Kidney epithelial cell (primary cell): ENCODE measurements around the gene LSP1. TPM values are rescaled to one million over a fixed set of nuclear protein-coding genes. Genes with fewer than 3 reads are reported as not detected.
"Not testable (repeated sequence)": the region's sequence is repeated elsewhere in the genome, so short reads cannot be mapped to it uniquely, and the experiment has no call there.

ENCODE experiments used
- DNase-seq: peaks from one replicate; pipeline ENCODE4 v3.0.0-alpha.2; 2010; ENCODE audit warnings: low read depth
- H3K27me3 ChIP-seq: 2 replicates; pipeline ENCODE4 v1.6.0; 2011; ENCODE audit warnings: low read length; ENCODE audit not compliant: control insufficient read depth, insufficient read depth
- H3K36me3 ChIP-seq: 2 replicates; pipeline ENCODE4 v1.5.1; 2011; ENCODE audit warnings: low read length; ENCODE audit not compliant: control insufficient read depth, insufficient read depth
- H3K4me3 ChIP-seq: 2 replicates; pipeline ENCODE4 v1.5.1; 2011; ENCODE audit warnings: low read depth, mild to moderate bottlenecking, control low read depth, low read length
- total RNA-seq: library from RNA; depleted of rRNA; stranded (reverse); fragments of >200 nt; gene quantifications from 2 replicates; pipeline ENCODE4 v1.2.3, GENCODE V29; 2015
- TF ChIP-seq, protein P1 (sequence below): IDR thresholded peaks from 2 replicates; pipeline ENCODE4 v1.5.1; 2011; ENCODE audit warnings: mild to moderate bottlenecking, moderate library complexity, low read length, control low read depth, inconsistent platforms; ENCODE audit not compliant: insufficient read depth, poor library complexity, severe bottlenecking

Gene LSP1
- total RNA-seq, 1 donor from 2014 or later, result not detected

DNA sequence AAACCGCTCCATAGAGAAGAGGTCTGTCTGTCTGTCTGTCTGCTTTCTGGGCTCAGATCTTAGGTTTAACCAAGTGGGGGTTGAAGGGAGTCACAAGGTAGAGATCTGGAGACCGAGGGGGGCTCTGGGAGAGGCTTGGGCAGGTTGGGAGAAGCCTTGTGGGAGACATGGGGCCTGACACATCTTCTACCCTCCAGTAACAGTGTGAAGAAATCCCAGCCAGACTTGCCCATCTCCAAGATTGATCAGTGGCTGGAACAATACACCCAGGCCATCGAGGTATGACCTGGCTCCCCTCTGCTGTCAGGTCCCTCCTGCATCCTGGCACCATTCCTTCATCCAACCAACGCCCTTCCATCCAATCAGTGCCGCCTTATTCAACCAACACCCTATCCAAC, 31.4 kb downstream of the LSP1 start:
- no peaks in the 10 kb centered on the region for H3K36me3 ChIP-seq
- TF ChIP-seq, protein P1, sequence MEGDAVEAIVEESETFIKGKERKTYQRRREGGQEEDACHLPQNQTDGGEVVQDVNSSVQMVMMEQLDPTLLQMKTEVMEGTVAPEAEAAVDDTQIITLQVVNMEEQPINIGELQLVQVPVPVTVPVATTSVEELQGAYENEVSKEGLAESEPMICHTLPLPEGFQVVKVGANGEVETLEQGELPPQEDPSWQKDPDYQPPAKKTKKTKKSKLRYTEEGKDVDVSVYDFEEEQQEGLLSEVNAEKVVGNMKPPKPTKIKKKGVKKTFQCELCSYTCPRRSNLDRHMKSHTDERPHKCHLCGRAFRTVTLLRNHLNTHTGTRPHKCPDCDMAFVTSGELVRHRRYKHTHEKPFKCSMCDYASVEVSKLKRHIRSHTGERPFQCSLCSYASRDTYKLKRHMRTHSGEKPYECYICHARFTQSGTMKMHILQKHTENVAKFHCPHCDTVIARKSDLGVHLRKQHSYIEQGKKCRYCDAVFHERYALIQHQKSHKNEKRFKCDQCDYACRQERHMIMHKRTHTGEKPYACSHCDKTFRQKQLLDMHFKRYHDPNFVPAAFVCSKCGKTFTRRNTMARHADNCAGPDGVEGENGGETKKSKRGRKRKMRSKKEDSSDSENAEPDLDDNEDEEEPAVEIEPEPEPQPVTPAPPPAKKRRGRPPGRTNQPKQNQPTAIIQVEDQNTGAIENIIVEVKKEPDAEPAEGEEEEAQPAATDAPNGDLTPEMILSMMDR, result no peak
- no peak overlapping the region for H3K4me3 ChIP-seq
- H3K27me3 ChIP-seq, result peaks cover 14% of the 10 kb centered on the region
- no peak for DNase-seq

DNA sequence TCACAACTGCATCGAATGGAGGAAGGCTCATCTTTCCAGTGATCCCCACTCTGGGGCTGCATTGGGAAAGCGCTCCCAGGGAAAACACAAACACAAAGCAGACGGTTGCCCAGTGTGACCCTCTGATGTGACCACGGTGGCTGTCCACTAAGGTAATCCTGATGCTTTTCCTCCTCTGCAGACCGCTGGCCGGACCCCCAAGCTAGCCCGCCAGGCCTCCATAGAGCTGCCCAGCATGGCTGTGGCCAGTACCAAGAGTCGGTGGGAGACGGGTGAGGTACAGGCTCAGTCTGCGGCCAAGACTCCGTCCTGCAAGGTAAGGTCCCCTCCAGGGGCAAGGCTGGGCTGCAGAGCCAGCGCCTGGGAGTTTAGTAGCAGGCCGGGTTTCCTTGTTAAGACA, 33.7 kb downstream of the LSP1 start:
- H3K27me3 ChIP-seq, result peaks cover 20% of the 10 kb centered on the region
- not testable (repeated sequence) for H3K36me3 ChIP-seq, H3K4me3 ChIP-seq, DNase-seq

DNA sequence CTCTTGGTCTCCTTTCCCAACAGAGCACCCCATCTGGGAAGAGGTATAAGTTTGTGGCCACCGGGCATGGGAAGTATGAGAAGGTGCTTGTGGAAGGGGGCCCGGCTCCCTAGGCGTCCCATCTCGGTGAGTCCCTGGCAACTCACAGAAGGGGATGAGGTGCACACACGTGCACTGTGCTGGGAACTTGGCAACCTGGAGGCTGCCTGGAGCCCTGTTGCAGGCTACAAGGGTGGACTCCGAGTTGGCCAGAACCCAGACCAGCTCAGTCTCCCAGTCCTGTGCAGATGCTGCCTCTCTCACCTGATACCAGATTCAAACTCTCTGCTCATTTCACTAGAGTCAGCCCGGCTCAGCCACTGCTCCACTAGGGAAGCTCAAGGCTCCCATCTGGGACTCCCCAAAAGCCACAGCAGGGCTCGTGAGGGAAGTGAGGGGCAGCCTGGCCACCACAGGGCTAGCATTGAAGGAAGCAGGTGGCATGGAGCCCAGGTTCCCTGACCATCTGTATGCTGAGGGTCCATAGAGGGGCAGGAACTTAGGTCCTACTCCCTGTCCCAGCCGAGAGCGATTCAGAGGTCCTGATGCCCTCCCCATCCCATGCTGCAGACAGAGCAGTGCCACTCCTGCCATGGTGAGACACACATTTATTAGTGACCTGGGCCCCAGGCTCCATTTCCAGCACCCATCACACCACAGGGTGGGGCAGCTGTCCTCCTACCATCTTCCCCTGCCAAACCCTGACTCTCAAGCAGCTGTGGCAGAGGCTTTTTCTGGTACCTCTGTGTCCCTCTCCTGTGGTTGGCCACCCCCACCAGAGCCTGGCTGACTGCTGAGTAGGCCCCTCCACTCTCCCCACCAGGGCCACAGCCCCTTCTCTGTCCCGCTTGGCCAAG, 34.8 kb downstream of the LSP1 start:
- no peak overlapping the region for H3K4me3 ChIP-seq
- TF ChIP-seq, protein P1, result no peak
- DNase-seq, result no peak
- peaks cover 21% of the 10 kb centered on the region for H3K27me3 ChIP-seq
- no peaks in the 10 kb centered on the region for H3K36me3 ChIP-seq

DNA sequence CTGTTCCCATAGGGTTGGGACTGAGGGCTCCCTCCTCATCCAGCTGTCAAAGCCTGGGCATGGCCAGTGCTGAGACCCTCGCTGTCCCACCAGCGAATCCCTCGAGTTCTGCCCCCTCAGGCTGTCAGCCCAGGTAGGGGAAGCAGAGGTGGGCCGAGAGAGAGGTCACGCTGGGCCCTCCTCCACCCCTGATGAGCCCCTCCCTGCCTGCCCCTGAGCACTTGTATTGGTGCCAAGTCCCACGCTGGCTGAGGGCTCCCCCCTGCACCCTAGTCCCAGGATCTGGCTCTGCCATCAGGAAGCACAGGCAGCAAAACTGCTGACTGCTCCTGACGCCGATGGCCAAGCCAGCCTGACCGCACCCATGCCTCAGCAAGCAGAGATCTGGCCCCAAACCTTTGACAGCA, 35.5 kb downstream of the LSP1 start:
- H3K4me3 ChIP-seq, result no peak overlapping the region
- H3K27me3 ChIP-seq, result peaks cover 21% of the 10 kb centered on the region
- TF ChIP-seq, protein P1, result no peak
- no peaks in the 10 kb centered on the region for H3K36me3 ChIP-seq
- no peak for DNase-seq

DNA sequence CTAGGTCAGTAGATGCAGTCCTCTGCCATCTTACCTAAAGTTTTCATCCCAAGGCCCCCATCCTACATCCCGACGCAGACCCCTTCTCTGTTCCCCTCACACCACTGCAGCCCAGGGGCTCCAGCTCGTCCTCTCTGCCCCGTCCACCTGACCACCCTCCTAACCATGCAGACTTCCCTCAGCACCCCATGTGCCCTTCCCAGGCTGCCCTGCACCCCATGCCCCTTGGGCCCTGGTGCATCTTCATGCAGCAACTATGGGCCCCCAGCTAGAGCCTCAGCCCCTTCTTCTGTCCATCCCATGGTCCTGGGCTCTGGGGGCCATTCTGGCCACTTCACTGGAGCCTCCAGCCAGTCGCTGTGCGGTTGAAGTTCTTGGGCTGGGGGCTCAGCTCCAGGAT, 35.9 kb downstream of the LSP1 start:
- Histone ChIP-seq H3K36me3 (no peaks in the 10 kb centered on the region), H3K27me3 (peaks cover 21% of the 10 kb centered on the region), H3K4me3 (no peak overlapping the region)
- DNase-seq, result no peak
- TF ChIP-seq, protein P1, result no peak

DNA sequence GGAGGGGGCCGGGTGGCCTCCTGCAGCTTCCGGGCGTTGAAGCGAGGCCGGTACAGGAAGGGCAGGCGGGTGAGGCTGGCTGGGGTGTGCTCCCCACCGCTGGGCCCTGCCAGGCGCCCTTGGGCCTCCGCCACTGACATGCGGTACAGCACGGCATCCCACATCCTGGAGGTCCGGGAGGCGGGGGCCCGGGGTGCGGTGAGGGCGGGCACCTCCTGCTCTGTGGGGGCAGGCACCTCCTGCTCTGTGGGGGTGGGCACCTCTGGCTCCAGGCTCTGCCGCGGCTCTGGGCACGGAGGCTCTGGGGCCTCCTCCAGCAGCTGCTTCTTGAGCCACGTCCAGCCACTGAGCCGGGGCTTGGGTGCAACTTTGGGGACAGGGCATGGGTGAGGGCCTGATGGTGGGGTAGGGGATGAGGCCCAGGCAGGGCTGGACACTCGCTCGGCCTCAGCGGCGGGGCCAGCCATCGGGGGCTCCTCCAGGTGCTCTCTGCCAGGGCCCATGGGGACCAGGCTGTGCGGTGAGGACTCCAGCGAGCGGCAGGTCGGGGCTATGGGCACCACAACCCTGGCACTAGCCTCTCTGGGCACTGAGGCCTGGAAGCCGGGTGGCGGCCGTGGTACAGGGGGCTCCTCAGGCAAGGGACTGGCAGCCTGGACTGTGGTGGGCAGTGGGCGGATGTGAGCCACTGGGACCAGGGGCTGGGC, 36.5 kb downstream of the LSP1 start:
- H3K27me3 ChIP-seq, result peaks cover 21% of the 10 kb centered on the region

More for the DNA sequence above, 36.5 kb downstream of the LSP1 start:
- no peaks in the 10 kb centered on the region for H3K36me3 ChIP-seq
- TF ChIP-seq, protein P1, result no peak
- H3K4me3 ChIP-seq, result no peak overlapping the region
- no peak for DNase-seq
